PC-9 (cell line): ENCODE data around the gene MRPL48.

Source experiments
- CTCF ChIP-seq: fragments of 200-600 bp; sonication (generic); conservative IDR thresholded peaks from 2 replicates; pipeline ENCODE4 v1.6.1; 2017; ENCODE audit warnings: mixed run types, antibody characterized with exemption, mild to moderate bottlenecking, moderate library complexity
- EZH2 ChIP-seq: fragments of 200-600 bp; sonication (generic); IDR thresholded peaks from 2 replicates; pipeline ENCODE4 v1.8.0; 2017; ENCODE audit warnings: antibody characterized with exemption, low read depth

GRCh38 chr11:73743045-73743444 is 44.6 kb upstream of the MRPL48 start:
- TF ChIP-seq CTCF (no peak), EZH2 (no peak)
